Lower lobe of right lung (tissue), 2 donors: ENCODE measurements around the gene CADM1. TPM values are rescaled to one million over a fixed set of nuclear protein-coding genes. Genes with fewer than 3 reads are reported as not detected.
A peak's percentile ranks its signal among the peaks of the same experiment; 100 is the strongest.

Experiments used
- ATAC-seq, 2 donors: fragments of 200-7000 bp; cut with Tn5 transposase; one replicate each; pipeline ENCODE4 v1.9.1; 2020 to 2022; ENCODE audit warnings: mild to moderate bottlenecking in 2 of 2, moderate library complexity in 2 of 2
- DNase-seq: peaks from one replicate; pipeline ENCODE4 v3.0.0-alpha.2; 2020
- H3K27ac ChIP-seq: fragments of 200-600 bp; one replicate; pipeline ENCODE4 v1.8.0; 2022
- H3K27me3 ChIP-seq: fragments of 200-600 bp; one replicate; pipeline ENCODE4 v1.8.0; 2022; ENCODE audit warnings: low read depth
- H3K36me3 ChIP-seq: fragments of 200-600 bp; one replicate; pipeline ENCODE4 v1.8.0; 2022; ENCODE audit warnings: mild to moderate bottlenecking
- H3K4me1 ChIP-seq: fragments of 200-600 bp; one replicate; pipeline ENCODE4 v1.8.0; 2022
- H3K4me3 ChIP-seq: fragments of 200-600 bp; one replicate; pipeline ENCODE4 v1.8.0; 2022; ENCODE audit warnings: mild to moderate bottlenecking
- H3K9me3 ChIP-seq: fragments of 200-600 bp; one replicate; pipeline ENCODE4 v1.8.0; 2022
- intact Hi-C: fragments of 100-400 bp; cut with DNase I; formaldehyde crosslinking; loops from one replicate; pipeline ENCODE4 v1.11.0; 2022
- total RNA-seq: library from RNA; stranded (reverse); fragmentation: NEBNext Ultra II Directional; extraction: Animal tissue kit (Norgen Biotek cat#: 25700); gene quantifications from one replicate; pipeline ENCODE4 v1.2.1, GENCODE V29; 2021
- TF ChIP-seq, protein P1 (sequence below): fragments of 200-600 bp; IDR thresholded peaks from one replicate; pipeline ENCODE4 v1.8.0; 2022; ENCODE audit warnings: antibody characterized with exemption, mild to moderate bottlenecking
- donor health status: DM: no; HTN: yes; CAD: no; lungs with severe emphysema.

The CADM1 gene
- total RNA-seq, 1 donor from 2014 or later, result 149 TPM

DNA sequence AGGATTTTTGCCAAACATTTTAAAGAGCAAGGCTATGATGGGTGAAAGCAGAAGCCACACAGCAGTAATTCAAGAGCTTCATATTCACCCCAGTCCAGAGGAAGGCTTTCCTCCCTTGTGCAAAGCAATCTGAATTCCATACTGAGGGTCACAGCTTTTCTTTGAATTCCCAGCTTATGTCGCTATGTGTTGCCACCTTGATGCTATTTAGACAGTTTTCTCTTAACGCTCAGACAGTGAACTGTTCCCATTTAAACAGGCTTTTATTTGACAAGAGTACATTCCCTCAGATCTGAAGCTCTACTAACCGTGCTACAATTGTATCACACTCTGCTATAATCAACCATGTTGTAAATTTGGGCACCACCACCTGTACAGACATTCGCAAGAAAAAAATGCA lies 279.7 kb downstream of the CADM1 start:
- H3K27me3 ChIP-seq, result no peaks in the 10 kb centered on the region
- ATAC-seq, result no peak
- H3K4me3 ChIP-seq, result no peak overlapping the region
- H3K9me3 ChIP-seq, result no peaks in the 10 kb centered on the region
- peaks cover 7% of the 10 kb centered on the region for H3K36me3 ChIP-seq
- H3K4me1 ChIP-seq, result no peaks in the 10 kb centered on the region
- intact Hi-C loops, result no loop called here
- no peak for DNase-seq
- TF ChIP-seq, protein P1, sequence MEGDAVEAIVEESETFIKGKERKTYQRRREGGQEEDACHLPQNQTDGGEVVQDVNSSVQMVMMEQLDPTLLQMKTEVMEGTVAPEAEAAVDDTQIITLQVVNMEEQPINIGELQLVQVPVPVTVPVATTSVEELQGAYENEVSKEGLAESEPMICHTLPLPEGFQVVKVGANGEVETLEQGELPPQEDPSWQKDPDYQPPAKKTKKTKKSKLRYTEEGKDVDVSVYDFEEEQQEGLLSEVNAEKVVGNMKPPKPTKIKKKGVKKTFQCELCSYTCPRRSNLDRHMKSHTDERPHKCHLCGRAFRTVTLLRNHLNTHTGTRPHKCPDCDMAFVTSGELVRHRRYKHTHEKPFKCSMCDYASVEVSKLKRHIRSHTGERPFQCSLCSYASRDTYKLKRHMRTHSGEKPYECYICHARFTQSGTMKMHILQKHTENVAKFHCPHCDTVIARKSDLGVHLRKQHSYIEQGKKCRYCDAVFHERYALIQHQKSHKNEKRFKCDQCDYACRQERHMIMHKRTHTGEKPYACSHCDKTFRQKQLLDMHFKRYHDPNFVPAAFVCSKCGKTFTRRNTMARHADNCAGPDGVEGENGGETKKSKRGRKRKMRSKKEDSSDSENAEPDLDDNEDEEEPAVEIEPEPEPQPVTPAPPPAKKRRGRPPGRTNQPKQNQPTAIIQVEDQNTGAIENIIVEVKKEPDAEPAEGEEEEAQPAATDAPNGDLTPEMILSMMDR, result no peak
- no peak overlapping the region for H3K27ac ChIP-seq

GRCh38 chr11:115222863-115223530 lies 281.2 kb downstream of the CADM1 start:
- Histone ChIP-seq H3K27me3 (no peaks in the 10 kb centered on the region), H3K36me3 (no peaks in the 10 kb centered on the region), H3K9me3 (no peaks in the 10 kb centered on the region), H3K4me3 (no peak overlapping the region), H3K27ac (peak overlapping the region; percentile 14), H3K4me1 (no peaks in the 10 kb centered on the region)
- TF ChIP-seq, protein P1, result no peak
- no peak for DNase-seq
- intact Hi-C loops, result no loop called here
- ATAC-seq, result no peak

- H3K4me1 ChIP-seq, result no peaks in the 10 kb centered on the region
- no peaks in the 10 kb centered on the region for H3K9me3 ChIP-seq
- no peaks in the 10 kb centered on the region for H3K36me3 ChIP-seq
- intact Hi-C loops, result no loop called here
- DNase-seq, result no peak
- TF ChIP-seq, protein P1, result no peak
- H3K27me3 ChIP-seq, result no peaks in the 10 kb centered on the region
- peak; percentile 72 to 75 for ATAC-seq
- peak overlapping the region; percentile 37 for H3K27ac ChIP-seq
- no peak overlapping the region for H3K4me3 ChIP-seq
These were observed 281.9 kb downstream of the CADM1 start for GRCh38 chr11:115222218-115222862.

DNA sequence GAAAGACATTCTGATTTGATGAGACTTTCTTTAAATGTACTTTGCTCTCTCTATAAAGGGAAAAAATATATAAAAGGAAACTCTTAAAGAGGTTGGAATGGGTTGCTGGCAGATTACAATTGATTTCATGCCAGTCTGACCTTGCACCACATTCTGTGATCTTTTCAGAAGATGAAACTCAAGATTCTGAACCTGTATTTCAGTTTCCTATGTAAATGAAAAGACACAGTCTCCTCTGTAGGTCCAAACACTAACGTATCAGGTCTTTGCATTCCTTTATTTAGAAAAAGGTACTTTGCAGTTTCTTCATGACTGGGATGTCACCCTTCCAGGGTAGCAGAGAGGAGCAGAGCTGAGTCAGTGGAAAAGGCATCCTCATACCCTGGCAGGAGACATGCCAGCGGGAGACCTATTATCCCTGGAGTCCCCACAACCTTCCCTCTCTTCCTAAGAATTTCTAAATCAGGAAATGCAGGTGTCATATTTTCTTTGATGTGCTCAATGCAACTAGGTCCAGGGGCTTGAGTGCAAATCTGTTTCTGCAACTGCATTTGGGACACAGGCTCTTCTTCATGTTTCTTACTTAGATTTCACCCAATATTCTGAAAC lies 282.6 kb downstream of the CADM1 start:
- ATAC-seq (no peak), DNase-seq (no peak)
- Histone ChIP-seq H3K27me3 (no peaks in the 10 kb centered on the region), H3K36me3 (no peaks in the 10 kb centered on the region), H3K4me3 (no peak overlapping the region), H3K27ac (peak overlapping the region; percentile 37), H3K4me1 (no peaks in the 10 kb centered on the region), H3K9me3 (no peaks in the 10 kb centered on the region)
- TF ChIP-seq, protein P1, result no peak
- intact Hi-C loops, result no loop called here

- Histone ChIP-seq H3K36me3 (no peaks in the 10 kb centered on the region), H3K9me3 (no peaks in the 10 kb centered on the region), H3K27ac (no peak overlapping the region), H3K27me3 (no peaks in the 10 kb centered on the region), H3K4me3 (no peak overlapping the region), H3K4me1 (no peaks in the 10 kb centered on the region)
- DNase-seq (no peak), ATAC-seq (no peak)
- intact Hi-C loops, result no loop called here
- TF ChIP-seq, protein P1, result no peak
These were observed 283.3 kb downstream of the CADM1 start for GRCh38 chr11:115220911-115221310.
